H1 (cell line): Measurements from ENCODE around the gene WBP11. TPM values are rescaled to one million over a fixed set of nuclear protein-coding genes. Genes with fewer than 3 reads are reported as not detected.

Experiments
- CTCF ChIA-PET: fragments of 300-600 bp; sonication (Branson Sonifier 250); formaldehyde crosslinking; loops from one replicate; lab custom pipeline; 2021; ENCODE audit not compliant: partially characterized antibody; lab: Charles Lee
- POLR2A ChIA-PET: fragments of 300-600 bp; sonication (Branson Sonifier 250); formaldehyde crosslinking; loops from one replicate; lab custom pipeline; 2021; ENCODE audit warnings: inconsistent platforms; ENCODE audit not compliant: partially characterized antibody; lab: Charles Lee
- DNase-seq, 2 experiments: peaks; one replicate each; pipeline versions ENCODE4 v3.0.0 to v3.0.0-alpha.2; 2010 to 2022; ENCODE audit warnings: low spot score in 2 of 2, low read depth in 1 of 2, mixed read lengths in 1 of 2
- FAIRE-seq: peaks from 2 replicates; lab custom pipeline; 2011; peaks lifted over from hg19 to GRCh38; lab: Jason Lieb, UNC
- H2AFZ ChIP-seq: 2 replicates; pipeline ENCODE4 v1.8.1; 2012; ENCODE audit warnings: low read length, inconsistent platforms
- H2AK5ac ChIP-seq: 2 replicates; pipeline ENCODE4 v1.6.1; 2013; ENCODE audit warnings: low read depth, low read length
- H2BK120ac ChIP-seq: replicated peaks from 2 replicates; pipeline ENCODE3; 2013; ENCODE audit warnings: low read depth, low read length, inconsistent platforms
- H2BK12ac ChIP-seq: 2 replicates; pipeline ENCODE4 v1.6.1; 2013; ENCODE audit warnings: low read depth, low read length
- H2BK15ac ChIP-seq: 2 replicates; pipeline ENCODE4 v1.6.1; 2013; ENCODE audit warnings: low read length
- H2BK20ac ChIP-seq: 2 replicates; pipeline ENCODE4 v1.6.1; 2013; ENCODE audit warnings: low read length
- H2BK5ac ChIP-seq: 2 replicates; pipeline ENCODE4 v1.6.1; 2013; ENCODE audit warnings: low read depth, low read length
- H3K14ac ChIP-seq: 2 replicates; pipeline ENCODE4 v1.6.1; 2013; ENCODE audit warnings: inconsistent platforms; ENCODE audit not compliant: insufficient read length
- H3K18ac ChIP-seq: 2 replicates; pipeline ENCODE4 v1.6.1; 2013; ENCODE audit warnings: low read length; ENCODE audit errors: extremely low read depth
- H3K23ac ChIP-seq: 2 replicates; pipeline ENCODE4 v1.6.1; 2013; ENCODE audit warnings: inconsistent platforms; ENCODE audit not compliant: insufficient read length
- H3K23me2 ChIP-seq: 2 replicates; pipeline ENCODE4 v1.6.1; 2013; ENCODE audit warnings: low read depth, low read length
- H3K27ac ChIP-seq: 2 replicates; pipeline ENCODE4 v1.6.1; 2011; ENCODE audit warnings: low read depth, low read length, inconsistent platforms
- H3K27me3 ChIP-seq, 4 experiments: replicated peaks in 1 of 4; 1 replicate in 1 of 4; 2 replicates in 3 of 4; pipeline versions ENCODE4 v1.6.1 to v1.8.1; 2011 to 2013; ENCODE audit warnings: low read length in 3 of 4, mild to moderate bottlenecking in 3 of 4, inconsistent platforms in 2 of 4, mixed read lengths in 2 of 4, moderate library complexity in 1 of 4; ENCODE audit not compliant: control insufficient read depth in 3 of 4, insufficient read depth in 3 of 4; ENCODE audit errors: extremely low read depth in 1 of 4
- H3K36me3 ChIP-seq, 4 experiments: 2 replicates each; pipeline versions ENCODE4 v1.6.1 to v1.8.1; 2011 to 2013; ENCODE audit warnings: mild to moderate bottlenecking in 4 of 4, low read length in 3 of 4, moderate library complexity in 2 of 4, control low read depth in 1 of 4, inconsistent platforms in 1 of 4; ENCODE audit not compliant: insufficient read depth in 4 of 4, control insufficient read depth in 2 of 4
- H3K4ac ChIP-seq: replicated peaks from 2 replicates; pipeline ENCODE3; 2013; ENCODE audit warnings: low read length, low read depth, mixed read lengths, inconsistent platforms; ENCODE audit not compliant: insufficient read length
- H3K4me1 ChIP-seq, 4 experiments: replicated peaks in 1 of 4; 1 replicate in 1 of 4; 2 replicates in 3 of 4; pipeline versions ENCODE4 v1.6.1 to v1.8.1; 2011 to 2013; ENCODE audit warnings: low read length in 3 of 4, inconsistent platforms in 2 of 4, mixed read lengths in 1 of 4; ENCODE audit not compliant: insufficient read depth in 4 of 4, control insufficient read depth in 3 of 4
- H3K4me2 ChIP-seq, 2 experiments: 2 replicates each; pipeline versions ENCODE4 v1.6.1 to v1.8.1; 2011 to 2013; ENCODE audit warnings: low read depth in 2 of 2, low read length in 2 of 2, control low read depth in 1 of 2, inconsistent platforms in 1 of 2, mild to moderate bottlenecking in 1 of 2; ENCODE audit not compliant: insufficient read depth in 1 of 2
- H3K4me3 ChIP-seq, 4 experiments: fragments of 200-600, 300-600 bp in 1 of 4; sonication (generic), shearing (Covaris generic), sonication (Bioruptor Twin) in 1 of 4; 2 replicates each; pipeline versions ENCODE4 v1.5.1 to v1.8.1; 2011 to 2016; ENCODE audit warnings: low read length in 4 of 4, low read depth in 3 of 4, control low read depth in 2 of 4, inconsistent platforms in 2 of 4, mild to moderate bottlenecking in 2 of 4, mixed read lengths in 1 of 4, moderate library complexity in 1 of 4; ENCODE audit not compliant: insufficient read depth in 2 of 4; ENCODE audit errors: extremely low read depth in 1 of 4
- H3K56ac ChIP-seq: replicated peaks from 2 replicates; pipeline ENCODE3; 2013; ENCODE audit warnings: low read depth, mild to moderate bottlenecking, mixed read lengths, low read length, inconsistent platforms; ENCODE audit not compliant: insufficient read length
- H3K79me1 ChIP-seq: 2 replicates; pipeline ENCODE4 v1.6.1; 2013; ENCODE audit warnings: low read depth, low read length, control low read depth
- H3K79me2 ChIP-seq, 2 experiments: 2 replicates each; pipeline versions ENCODE4 v1.6.1 to v1.8.1; 2012 to 2013; ENCODE audit warnings: low read length in 2 of 2, mild to moderate bottlenecking in 2 of 2, inconsistent platforms in 1 of 2; ENCODE audit not compliant: insufficient read depth in 2 of 2, control insufficient read depth in 1 of 2
- H3K9ac ChIP-seq, 4 experiments: replicated peaks in 1 of 4; 1 replicate in 1 of 4; 2 replicates in 3 of 4; pipeline versions ENCODE4 v1.6.1 to v1.8.1; 2011 to 2013; ENCODE audit warnings: low read depth in 3 of 4, low read length in 3 of 4, control low read depth in 2 of 4, mild to moderate bottlenecking in 2 of 4, moderate library complexity in 2 of 4, inconsistent platforms in 1 of 4; ENCODE audit errors: extremely low read depth in 1 of 4
- H3K9me3 ChIP-seq, 2 experiments: 2 replicates each; pipeline versions ENCODE4 v1.6.1 to v1.8.1; 2012 to 2013; ENCODE audit warnings: mild to moderate bottlenecking in 2 of 2, moderate library complexity in 2 of 2, control low read depth in 1 of 2, inconsistent platforms in 1 of 2, low read depth in 1 of 2, low read length in 1 of 2, mixed read lengths in 1 of 2; ENCODE audit not compliant: insufficient read depth in 2 of 2
- H4K20me1 ChIP-seq, 2 experiments: replicated peaks in 1 of 2; 2 replicates each; pipeline versions ENCODE3 to v1.8.1; 2011 to 2013; ENCODE audit warnings: inconsistent platforms in 2 of 2, low read length in 2 of 2, mild to moderate bottlenecking in 1 of 2; ENCODE audit not compliant: insufficient read depth in 2 of 2, control insufficient read depth in 1 of 2
- H4K5ac ChIP-seq: 2 replicates; pipeline ENCODE4 v1.6.1; 2013; ENCODE audit warnings: low read length, low read depth, mixed read lengths, inconsistent platforms; ENCODE audit not compliant: insufficient read length
- H4K8ac ChIP-seq: 2 replicates; pipeline ENCODE4 v1.8.0; 2013; ENCODE audit warnings: mild to moderate bottlenecking, moderate library complexity, low read length, inconsistent platforms; ENCODE audit not compliant: insufficient read depth; ENCODE audit errors: extremely low read depth
- H4K91ac ChIP-seq: replicated peaks from 2 replicates; pipeline ENCODE3; 2013; ENCODE audit warnings: low read length, mixed read lengths, inconsistent platforms; ENCODE audit not compliant: insufficient read length
- CBX8 ChIP-seq: fragments of 300-800, 300-1000 bp; sonication (generic); IDR thresholded peaks from 2 replicates; pipeline ENCODE4 v1.7.1; 2016; ENCODE audit warnings: low read depth, low read length, borderline replicate concordance
- CHD2 ChIP-seq: IDR thresholded peaks from 2 replicates; pipeline ENCODE4 v1.6.1; 2012; ENCODE audit warnings: low read length, improper control_type of control experiment
- CREB1 ChIP-seq: IDR thresholded peaks from 2 replicates; pipeline ENCODE4 v1.6.1; 2012; ENCODE audit warnings: inconsistent platforms
- RFX5 ChIP-seq: IDR thresholded peaks from 2 replicates; pipeline ENCODE4 v1.6.1; 2011; ENCODE audit warnings: low read depth, low read length, improper control_type of control experiment, borderline replicate concordance
- SP1 ChIP-seq: IDR thresholded peaks from 2 replicates; pipeline ENCODE4 v1.6.1; 2011; ENCODE audit warnings: low read depth, low read length
- SP2 ChIP-seq: IDR thresholded peaks from 2 replicates; pipeline ENCODE4 v1.6.1; 2012; ENCODE audit warnings: mild to moderate bottlenecking, low read length, inconsistent platforms
- polyA plus RNA-seq, 7 experiments: library from polyadenylated mRNA; depleted of rRNA in 3 of 7; stranded (reverse) in 5 of 7; unstranded in 2 of 7; fragments of >200 nt in 5 of 7; fragments of 200-250 nt in 2 of 7; gene quantifications; 1 replicate in 5 of 7; 2 replicates in 1 of 7; 4 replicates in 1 of 7; pipeline versions ENCODE4 v1.2.1 to v1.2.3, GENCODE V29; 2011 to 2013; ENCODE audit warnings: missing spikeins in 2 of 7, mixed read lengths in 2 of 7
- total RNA-seq: library from RNA; stranded (reverse); fragmentation: NEBNext Ultra II Directional; extraction: Animal tissue kit (Norgen Biotek cat#: 25700); gene quantifications from 2 replicates; pipeline ENCODE4 v1.2.1, GENCODE V29; 2021

WBP11 gene
- total and polyA plus RNA-seq, 2 of the 8 experiments (the other 6 are each of a cell fraction or from before 2014, with no cell fraction given), result 22.1 to 134 TPM

GRCh38 chr12:14828892-14829291 is 25.6 kb upstream of the WBP11 start:
- Histone ChIP-seq H2BK20ac (no peak overlapping the region), H3K9ac (no peak overlapping the region), H4K20me1 (no peaks in the 10 kb centered on the region), H2BK12ac (no peak overlapping the region), H3K56ac (no peak overlapping the region), H3K4me3 (no peak overlapping the region), H3K23ac (no peak overlapping the region), H3K4me2 (no peak overlapping the region), H3K27me3 (no peaks in the 10 kb centered on the region), H3K23me2 (no peaks in the 10 kb centered on the region; the same call in 1 of the 2 replicates), H3K18ac (no peak overlapping the region), H3K14ac (no peak overlapping the region), H2BK5ac (no peak overlapping the region), H3K4ac (no peak overlapping the region), H3K9me3 (no peaks in the 10 kb centered on the region), H2AFZ (peak overlapping the region; percentile 58; the same call in 1 of the 2 replicates), H3K27ac (no peak overlapping the region), H2BK15ac (no peak overlapping the region), H3K79me1 (no peaks in the 10 kb centered on the region), H2BK120ac (no peak overlapping the region), H3K36me3 (no peaks in the 10 kb centered on the region), H4K8ac (no peak overlapping the region), H4K91ac (no peak overlapping the region), H3K79me2 (no peaks in the 10 kb centered on the region), H2AK5ac (no peak overlapping the region), H3K4me1 (no peaks in the 10 kb centered on the region), H4K5ac (no peak overlapping the region)
- CTCF ChIA-PET, result interaction anchor here (1.0 to 1.6 kb wide), 4 partner anchors 18 to 179 kb away, joined by 3 to 7 read pairs (median 3); partner anchors contain the start of gene WBP11
- FAIRE-seq, result peak; percentile 74
- POLR2A ChIA-PET, result interaction anchor here (1.5 to 2.3 kb wide), 2 partner anchors 22 to 54 kb away, joined by 3 to 9 read pairs; a partner anchor contains a TSS
- TF ChIP-seq CREB1 (peak; percentile 84), CHD2 (0 out of 2 replicates have a peak, but pooled peaks have one; percentile 25), RFX5 (peak; percentile 94), SP2 (no peak), SP1 (peak; percentile 76), CBX8 (no peak)
- DNase-seq, result no peak
